ENCODE data around the gene BCL11A.

Gene BCL11A

GRCh38 chr2:60487174-60487573 lies 66.3 kb downstream of the BCL11A start:
- H3K4me3 ChIP-seq (ENCODE audit: low read depth, low read length), result no peak overlapping the region
- TF ChIP-seq, protein P1, sequence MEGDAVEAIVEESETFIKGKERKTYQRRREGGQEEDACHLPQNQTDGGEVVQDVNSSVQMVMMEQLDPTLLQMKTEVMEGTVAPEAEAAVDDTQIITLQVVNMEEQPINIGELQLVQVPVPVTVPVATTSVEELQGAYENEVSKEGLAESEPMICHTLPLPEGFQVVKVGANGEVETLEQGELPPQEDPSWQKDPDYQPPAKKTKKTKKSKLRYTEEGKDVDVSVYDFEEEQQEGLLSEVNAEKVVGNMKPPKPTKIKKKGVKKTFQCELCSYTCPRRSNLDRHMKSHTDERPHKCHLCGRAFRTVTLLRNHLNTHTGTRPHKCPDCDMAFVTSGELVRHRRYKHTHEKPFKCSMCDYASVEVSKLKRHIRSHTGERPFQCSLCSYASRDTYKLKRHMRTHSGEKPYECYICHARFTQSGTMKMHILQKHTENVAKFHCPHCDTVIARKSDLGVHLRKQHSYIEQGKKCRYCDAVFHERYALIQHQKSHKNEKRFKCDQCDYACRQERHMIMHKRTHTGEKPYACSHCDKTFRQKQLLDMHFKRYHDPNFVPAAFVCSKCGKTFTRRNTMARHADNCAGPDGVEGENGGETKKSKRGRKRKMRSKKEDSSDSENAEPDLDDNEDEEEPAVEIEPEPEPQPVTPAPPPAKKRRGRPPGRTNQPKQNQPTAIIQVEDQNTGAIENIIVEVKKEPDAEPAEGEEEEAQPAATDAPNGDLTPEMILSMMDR (IDR thresholded peaks at IDR 0.05; ENCODE audit: borderline replicate concordance, insufficient read depth, low read depth, low read length), result no peak

DNA sequence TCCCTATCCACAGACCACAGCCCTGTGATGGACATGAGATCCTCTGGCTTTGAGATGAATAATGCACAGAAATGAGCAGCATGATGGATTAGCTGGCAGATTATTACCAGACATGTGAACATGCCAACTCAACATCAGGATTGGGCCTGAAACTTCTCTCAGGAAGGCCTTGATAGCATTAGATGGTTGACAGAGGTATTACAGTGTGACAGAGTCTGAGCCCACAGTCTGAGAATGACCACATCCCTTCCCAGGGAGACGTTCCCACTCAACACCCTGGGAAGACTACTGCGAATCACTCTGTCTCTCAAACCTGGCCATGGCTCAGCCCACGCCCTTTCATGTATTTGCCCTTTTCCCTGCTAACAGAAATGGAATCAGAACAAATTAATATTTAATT lies 66.9 kb downstream of the BCL11A start:
- no peak overlapping the region for H3K4me3 ChIP-seq (ENCODE audit: low read depth, low read length)
- TF ChIP-seq, protein P1 (IDR thresholded peaks at IDR 0.05; ENCODE audit: borderline replicate concordance, insufficient read depth, low read depth, low read length), result no peak

GRCh38 chr2:60486067-60486466 lies 67.4 kb downstream of the BCL11A start:
- TF ChIP-seq, protein P1 (IDR thresholded peaks at IDR 0.05; ENCODE audit: borderline replicate concordance, insufficient read depth, low read depth, low read length), result no peak
- no peak overlapping the region for H3K4me3 ChIP-seq (ENCODE audit: low read depth, low read length)

- no peak overlapping the region for H3K4me3 ChIP-seq (ENCODE audit: low read depth, low read length)
- TF ChIP-seq, protein P1 (IDR thresholded peaks at IDR 0.05; ENCODE audit: borderline replicate concordance, insufficient read depth, low read depth, low read length), result no peak
These were observed 67.9 kb downstream of the BCL11A start for GRCh38 chr2:60485550-60485949.

- H3K4me3 ChIP-seq (ENCODE audit: low read depth, low read length), result no peak overlapping the region
- TF ChIP-seq, protein P1 (IDR thresholded peaks at IDR 0.05; ENCODE audit: borderline replicate concordance, insufficient read depth, low read depth, low read length), result no peak
These were observed 68.4 kb downstream of the BCL11A start for GRCh38 chr2:60485055-60485454.

- H3K4me3 ChIP-seq (ENCODE audit: low read depth, low read length), result peak overlapping the region; percentile 2
- TF ChIP-seq, protein P1 (IDR thresholded peaks at IDR 0.05; ENCODE audit: borderline replicate concordance, insufficient read depth, low read depth, low read length), result no peak
These were observed 69.3 kb downstream of the BCL11A start for GRCh38 chr2:60484133-60484645.

DNA sequence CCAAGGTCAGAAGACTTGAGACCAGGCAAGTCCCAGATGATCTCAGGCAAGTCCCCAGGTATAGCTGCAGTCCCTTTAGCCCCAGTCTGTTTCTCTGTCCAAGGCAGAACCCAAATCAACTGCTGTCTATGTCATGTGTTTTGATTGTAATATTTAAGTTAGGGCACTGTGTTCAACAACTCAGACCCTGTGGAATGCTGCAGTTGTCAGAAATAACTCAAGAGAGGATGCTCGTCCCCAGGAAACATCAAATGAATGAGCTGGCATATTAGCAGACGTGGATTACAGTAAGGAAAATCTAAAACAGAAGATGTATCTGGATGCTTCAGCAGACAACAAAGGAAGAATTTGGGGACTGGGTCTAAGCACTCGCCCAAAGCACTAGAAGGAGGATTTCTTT lies 70.1 kb downstream of the BCL11A start:
- TF ChIP-seq, protein P1 (IDR thresholded peaks at IDR 0.05; ENCODE audit: borderline replicate concordance, insufficient read depth, low read depth, low read length), result no peak

More for the DNA sequence above, 70.1 kb downstream of the BCL11A start:
- H3K4me3 ChIP-seq (ENCODE audit: low read depth, low read length), result no peak overlapping the region

Measured in GM12875 (cell line).